Astrocyte (in vitro differentiated cells and primary cell): ENCODE measurements around the gene RUVBL1.

ENCODE experiments used
- EZH2 ChIP-seq: IDR thresholded peaks from 2 replicates; pipeline ENCODE4 v1.6.1; 2012; ENCODE audit warnings: mild to moderate bottlenecking, low read length, inconsistent platforms; ENCODE audit not compliant: insufficient read depth
- TF ChIP-seq, protein P1 (sequence below): IDR thresholded peaks from 2 replicates; pipeline ENCODE4 v1.5.1; 2011; ENCODE audit warnings: low read depth, mild to moderate bottlenecking, inconsistent platforms, low read length, moderate library complexity; ENCODE audit not compliant: insufficient read depth

GRCh38 chr3:128100161-128100560 is 23.5 kb downstream of the RUVBL1 start:
- TF ChIP-seq, protein P1, sequence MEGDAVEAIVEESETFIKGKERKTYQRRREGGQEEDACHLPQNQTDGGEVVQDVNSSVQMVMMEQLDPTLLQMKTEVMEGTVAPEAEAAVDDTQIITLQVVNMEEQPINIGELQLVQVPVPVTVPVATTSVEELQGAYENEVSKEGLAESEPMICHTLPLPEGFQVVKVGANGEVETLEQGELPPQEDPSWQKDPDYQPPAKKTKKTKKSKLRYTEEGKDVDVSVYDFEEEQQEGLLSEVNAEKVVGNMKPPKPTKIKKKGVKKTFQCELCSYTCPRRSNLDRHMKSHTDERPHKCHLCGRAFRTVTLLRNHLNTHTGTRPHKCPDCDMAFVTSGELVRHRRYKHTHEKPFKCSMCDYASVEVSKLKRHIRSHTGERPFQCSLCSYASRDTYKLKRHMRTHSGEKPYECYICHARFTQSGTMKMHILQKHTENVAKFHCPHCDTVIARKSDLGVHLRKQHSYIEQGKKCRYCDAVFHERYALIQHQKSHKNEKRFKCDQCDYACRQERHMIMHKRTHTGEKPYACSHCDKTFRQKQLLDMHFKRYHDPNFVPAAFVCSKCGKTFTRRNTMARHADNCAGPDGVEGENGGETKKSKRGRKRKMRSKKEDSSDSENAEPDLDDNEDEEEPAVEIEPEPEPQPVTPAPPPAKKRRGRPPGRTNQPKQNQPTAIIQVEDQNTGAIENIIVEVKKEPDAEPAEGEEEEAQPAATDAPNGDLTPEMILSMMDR = no peak
- no peak for TF ChIP-seq EZH2
